H1 (cell line): Measurements from ENCODE around the gene AVPR2. TPM values are rescaled to one million over a fixed set of nuclear protein-coding genes. Genes with fewer than 3 reads are reported as not detected.

Experiments
- CTCF ChIA-PET: fragments of 300-600 bp; sonication (Branson Sonifier 250); formaldehyde crosslinking; loops from one replicate; lab custom pipeline; 2021; ENCODE audit not compliant: partially characterized antibody; lab: Charles Lee
- POLR2A ChIA-PET: fragments of 300-600 bp; sonication (Branson Sonifier 250); formaldehyde crosslinking; loops from one replicate; lab custom pipeline; 2021; ENCODE audit warnings: inconsistent platforms; ENCODE audit not compliant: partially characterized antibody; lab: Charles Lee
- DNase-seq, 2 experiments: peaks; one replicate each; pipeline versions ENCODE4 v3.0.0 to v3.0.0-alpha.2; 2010 to 2022; ENCODE audit warnings: low spot score in 2 of 2, low read depth in 1 of 2, mixed read lengths in 1 of 2
- FAIRE-seq: peaks from 2 replicates; lab custom pipeline; 2011; peaks lifted over from hg19 to GRCh38; lab: Jason Lieb, UNC
- H2AFZ ChIP-seq: 2 replicates; pipeline ENCODE4 v1.8.1; 2012; ENCODE audit warnings: low read length, inconsistent platforms
- H2AK5ac ChIP-seq: 2 replicates; pipeline ENCODE4 v1.6.1; 2013; ENCODE audit warnings: low read depth, low read length
- H2BK120ac ChIP-seq: replicated peaks from 2 replicates; pipeline ENCODE3; 2013; ENCODE audit warnings: low read depth, low read length, inconsistent platforms
- H2BK12ac ChIP-seq: 2 replicates; pipeline ENCODE4 v1.6.1; 2013; ENCODE audit warnings: low read depth, low read length
- H2BK15ac ChIP-seq: 2 replicates; pipeline ENCODE4 v1.6.1; 2013; ENCODE audit warnings: low read length
- H2BK20ac ChIP-seq: 2 replicates; pipeline ENCODE4 v1.6.1; 2013; ENCODE audit warnings: low read length
- H2BK5ac ChIP-seq: 2 replicates; pipeline ENCODE4 v1.6.1; 2013; ENCODE audit warnings: low read depth, low read length
- H3K14ac ChIP-seq: 2 replicates; pipeline ENCODE4 v1.6.1; 2013; ENCODE audit warnings: inconsistent platforms; ENCODE audit not compliant: insufficient read length
- H3K18ac ChIP-seq: 2 replicates; pipeline ENCODE4 v1.6.1; 2013; ENCODE audit warnings: low read length; ENCODE audit errors: extremely low read depth
- H3K23ac ChIP-seq: 2 replicates; pipeline ENCODE4 v1.6.1; 2013; ENCODE audit warnings: inconsistent platforms; ENCODE audit not compliant: insufficient read length
- H3K23me2 ChIP-seq: 2 replicates; pipeline ENCODE4 v1.6.1; 2013; ENCODE audit warnings: low read depth, low read length
- H3K27ac ChIP-seq: 2 replicates; pipeline ENCODE4 v1.6.1; 2011; ENCODE audit warnings: low read depth, low read length, inconsistent platforms
- H3K27me3 ChIP-seq, 4 experiments: replicated peaks in 1 of 4; 1 replicate in 1 of 4; 2 replicates in 3 of 4; pipeline versions ENCODE4 v1.6.1 to v1.8.1; 2011 to 2013; ENCODE audit warnings: low read length in 3 of 4, mild to moderate bottlenecking in 3 of 4, inconsistent platforms in 2 of 4, mixed read lengths in 2 of 4, moderate library complexity in 1 of 4; ENCODE audit not compliant: control insufficient read depth in 3 of 4, insufficient read depth in 3 of 4; ENCODE audit errors: extremely low read depth in 1 of 4
- H3K36me3 ChIP-seq, 4 experiments: 2 replicates each; pipeline versions ENCODE4 v1.6.1 to v1.8.1; 2011 to 2013; ENCODE audit warnings: mild to moderate bottlenecking in 4 of 4, low read length in 3 of 4, moderate library complexity in 2 of 4, control low read depth in 1 of 4, inconsistent platforms in 1 of 4; ENCODE audit not compliant: insufficient read depth in 4 of 4, control insufficient read depth in 2 of 4
- H3K4ac ChIP-seq: replicated peaks from 2 replicates; pipeline ENCODE3; 2013; ENCODE audit warnings: low read length, low read depth, mixed read lengths, inconsistent platforms; ENCODE audit not compliant: insufficient read length
- H3K4me1 ChIP-seq, 4 experiments: replicated peaks in 1 of 4; 1 replicate in 1 of 4; 2 replicates in 3 of 4; pipeline versions ENCODE4 v1.6.1 to v1.8.1; 2011 to 2013; ENCODE audit warnings: low read length in 3 of 4, inconsistent platforms in 2 of 4, mixed read lengths in 1 of 4; ENCODE audit not compliant: insufficient read depth in 4 of 4, control insufficient read depth in 3 of 4
- H3K4me2 ChIP-seq, 2 experiments: 2 replicates each; pipeline versions ENCODE4 v1.6.1 to v1.8.1; 2011 to 2013; ENCODE audit warnings: low read depth in 2 of 2, low read length in 2 of 2, control low read depth in 1 of 2, inconsistent platforms in 1 of 2, mild to moderate bottlenecking in 1 of 2; ENCODE audit not compliant: insufficient read depth in 1 of 2
- H3K4me3 ChIP-seq, 4 experiments: fragments of 200-600, 300-600 bp in 1 of 4; sonication (generic), shearing (Covaris generic), sonication (Bioruptor Twin) in 1 of 4; 2 replicates each; pipeline versions ENCODE4 v1.5.1 to v1.8.1; 2011 to 2016; ENCODE audit warnings: low read length in 4 of 4, low read depth in 3 of 4, control low read depth in 2 of 4, inconsistent platforms in 2 of 4, mild to moderate bottlenecking in 2 of 4, mixed read lengths in 1 of 4, moderate library complexity in 1 of 4; ENCODE audit not compliant: insufficient read depth in 2 of 4; ENCODE audit errors: extremely low read depth in 1 of 4
- H3K56ac ChIP-seq: replicated peaks from 2 replicates; pipeline ENCODE3; 2013; ENCODE audit warnings: low read depth, mild to moderate bottlenecking, mixed read lengths, low read length, inconsistent platforms; ENCODE audit not compliant: insufficient read length
- H3K79me1 ChIP-seq: 2 replicates; pipeline ENCODE4 v1.6.1; 2013; ENCODE audit warnings: low read depth, low read length, control low read depth
- H3K79me2 ChIP-seq, 2 experiments: 2 replicates each; pipeline versions ENCODE4 v1.6.1 to v1.8.1; 2012 to 2013; ENCODE audit warnings: low read length in 2 of 2, mild to moderate bottlenecking in 2 of 2, inconsistent platforms in 1 of 2; ENCODE audit not compliant: insufficient read depth in 2 of 2, control insufficient read depth in 1 of 2
- H3K9ac ChIP-seq, 4 experiments: replicated peaks in 1 of 4; 1 replicate in 1 of 4; 2 replicates in 3 of 4; pipeline versions ENCODE4 v1.6.1 to v1.8.1; 2011 to 2013; ENCODE audit warnings: low read depth in 3 of 4, low read length in 3 of 4, control low read depth in 2 of 4, mild to moderate bottlenecking in 2 of 4, moderate library complexity in 2 of 4, inconsistent platforms in 1 of 4; ENCODE audit errors: extremely low read depth in 1 of 4
- H3K9me3 ChIP-seq, 2 experiments: 2 replicates each; pipeline versions ENCODE4 v1.6.1 to v1.8.1; 2012 to 2013; ENCODE audit warnings: mild to moderate bottlenecking in 2 of 2, moderate library complexity in 2 of 2, control low read depth in 1 of 2, inconsistent platforms in 1 of 2, low read depth in 1 of 2, low read length in 1 of 2, mixed read lengths in 1 of 2; ENCODE audit not compliant: insufficient read depth in 2 of 2
- H4K20me1 ChIP-seq, 2 experiments: replicated peaks in 1 of 2; 2 replicates each; pipeline versions ENCODE3 to v1.8.1; 2011 to 2013; ENCODE audit warnings: inconsistent platforms in 2 of 2, low read length in 2 of 2, mild to moderate bottlenecking in 1 of 2; ENCODE audit not compliant: insufficient read depth in 2 of 2, control insufficient read depth in 1 of 2
- H4K5ac ChIP-seq: 2 replicates; pipeline ENCODE4 v1.6.1; 2013; ENCODE audit warnings: low read length, low read depth, mixed read lengths, inconsistent platforms; ENCODE audit not compliant: insufficient read length
- H4K8ac ChIP-seq: 2 replicates; pipeline ENCODE4 v1.8.0; 2013; ENCODE audit warnings: mild to moderate bottlenecking, moderate library complexity, low read length, inconsistent platforms; ENCODE audit not compliant: insufficient read depth; ENCODE audit errors: extremely low read depth
- H4K91ac ChIP-seq: replicated peaks from 2 replicates; pipeline ENCODE3; 2013; ENCODE audit warnings: low read length, mixed read lengths, inconsistent platforms; ENCODE audit not compliant: insufficient read length
- BCL11A ChIP-seq, 2 experiments: IDR thresholded peaks; one replicate each; pipeline ENCODE4 v1.6.1; 2011; ENCODE audit warnings: low read depth in 2 of 2, low read length in 2 of 2, mild to moderate bottlenecking in 2 of 2
- CBX8 ChIP-seq: fragments of 300-800, 300-1000 bp; sonication (generic); IDR thresholded peaks from 2 replicates; pipeline ENCODE4 v1.7.1; 2016; ENCODE audit warnings: low read depth, low read length, borderline replicate concordance
- FOSL1 ChIP-seq: IDR thresholded peaks from 2 replicates; pipeline ENCODE4 v1.6.1; 2011; ENCODE audit warnings: mild to moderate bottlenecking, low read depth, low read length, moderate library complexity; ENCODE audit not compliant: insufficient read depth
- GTF2F1 ChIP-seq: IDR thresholded peaks from 2 replicates; pipeline ENCODE4 v1.6.1; 2012; ENCODE audit warnings: low read depth, low read length, improper control_type of control experiment, borderline replicate concordance
- HDAC2 ChIP-seq, 2 experiments: fragments of 300-600 bp in 1 of 2; sonication (generic) in 1 of 2; IDR thresholded peaks; 2 replicates each; pipeline ENCODE4 v1.6.1; 2011 to 2012; ENCODE audit warnings: low read depth in 2 of 2, low read length in 2 of 2, mild to moderate bottlenecking in 2 of 2, moderate library complexity in 2 of 2, borderline replicate concordance in 1 of 2, inconsistent platforms in 1 of 2
- MAFK ChIP-seq: IDR thresholded peaks from 2 replicates; pipeline ENCODE4 v1.6.1; 2012; ENCODE audit warnings: low read depth, mild to moderate bottlenecking, improper control_type of control experiment, low read length
- SIN3A ChIP-seq, 2 experiments: IDR thresholded peaks in 1 of 2; conservative IDR thresholded peaks in 1 of 2; 2 replicates each; pipeline ENCODE4 v1.6.1; 2011 to 2012; ENCODE audit warnings: low read length in 2 of 2, improper control_type of control experiment in 1 of 2, low read depth in 1 of 2, mild to moderate bottlenecking in 1 of 2
- YY1 ChIP-seq: IDR thresholded peaks from 2 replicates; pipeline ENCODE4 v1.6.1; 2011; ENCODE audit warnings: low read depth, mild to moderate bottlenecking, low read length
- WGBS, 2 experiments: shearing (Covaris generic) in 1 of 2; methylation state at CpG; one replicate each; pipeline versions ENCODE4 v1.1.6 to v1.1.7; 2013 to 2015; ENCODE audit warnings: low lambda C conversion rate in 2 of 2, mixed read lengths in 2 of 2, inconsistent platforms in 1 of 2, low coverage in 1 of 2, missing lambda C conversion rate in 1 of 2; ENCODE audit not compliant: insufficient replicate concordance in 2 of 2, insufficient coverage in 1 of 2, insufficient read length in 1 of 2; ENCODE audit errors: extremely low coverage in 1 of 2, missing lambda C conversion rate in 1 of 2; 5-methylcytosine and 5-hydroxymethylcytosine counted together
- polyA plus RNA-seq, 7 experiments: library from polyadenylated mRNA; depleted of rRNA in 3 of 7; stranded (reverse) in 5 of 7; unstranded in 2 of 7; fragments of >200 nt in 5 of 7; fragments of 200-250 nt in 2 of 7; gene quantifications; 1 replicate in 5 of 7; 2 replicates in 1 of 7; 4 replicates in 1 of 7; pipeline versions ENCODE4 v1.2.1 to v1.2.3, GENCODE V29; 2011 to 2013; ENCODE audit warnings: missing spikeins in 2 of 7, mixed read lengths in 2 of 7
- total RNA-seq: library from RNA; stranded (reverse); fragmentation: NEBNext Ultra II Directional; extraction: Animal tissue kit (Norgen Biotek cat#: 25700); gene quantifications from 2 replicates; pipeline ENCODE4 v1.2.1, GENCODE V29; 2021

AVPR2 gene
- total and polyA plus RNA-seq, 2 of the 8 experiments (the other 6 are each of a cell fraction or from before 2014, with no cell fraction given), result 0.09 TPM; not detected in 1

DNA sequence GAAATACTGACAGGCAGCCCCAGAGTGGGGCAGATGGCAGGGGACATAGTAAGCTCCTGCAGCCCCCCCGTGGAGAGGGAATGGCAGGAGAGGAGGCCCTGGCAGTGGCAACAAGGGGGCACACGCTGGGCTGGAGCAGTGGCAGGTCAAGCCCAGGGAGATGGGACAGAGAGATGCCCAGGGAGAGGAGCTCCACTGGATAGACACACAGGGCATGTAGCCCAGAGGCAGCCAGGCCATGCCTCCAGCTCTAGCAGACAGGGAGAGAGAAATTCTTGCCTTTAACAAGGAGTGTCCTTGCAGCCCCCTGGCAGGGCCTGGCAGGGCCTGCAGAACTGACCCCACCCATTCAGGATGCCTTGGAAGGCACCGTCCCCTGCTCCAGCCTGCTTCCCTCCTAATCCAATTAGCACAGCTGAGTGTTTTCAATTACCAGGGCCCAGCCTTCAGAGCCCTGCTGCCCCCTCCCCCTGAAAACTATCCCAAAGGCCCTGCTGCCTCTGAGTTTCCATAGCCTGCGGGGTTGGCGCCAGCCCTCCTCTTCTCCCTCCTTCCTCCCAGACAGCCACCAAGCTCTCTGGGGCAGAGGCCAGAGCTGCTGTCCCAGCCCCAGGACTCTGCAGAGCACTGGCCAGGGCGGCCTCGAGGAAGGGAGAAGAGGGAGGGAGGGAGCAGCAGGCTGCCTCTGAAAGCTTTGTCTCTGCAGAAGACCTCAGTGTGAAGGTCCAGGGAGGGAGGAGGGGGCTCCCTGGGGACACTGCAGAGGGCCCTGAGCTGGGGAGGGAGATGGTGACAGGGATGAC, 31.0 kb upstream of the AVPR2 start:
- H2AFZ ChIP-seq, result no peak overlapping the region
- no peak overlapping the region for H3K9ac ChIP-seq
- no peak overlapping the region for H3K4me3 ChIP-seq
- H3K18ac ChIP-seq, result no peak overlapping the region; the same call in 1 of the 2 replicates
- H3K4me2 ChIP-seq, result no peak overlapping the region
- H3K79me1 ChIP-seq, result no peaks in the 10 kb centered on the region
- TF ChIP-seq SIN3A (conservative IDR thresholded peaks at IDR 0.05 in 1 of 2, IDR thresholded peaks at IDR 0.05 in 1 of 2; ENCODE audit: low read depth in 1 of 2, low read length in 2 of 2), result no peak
- TF ChIP-seq BCL11A (IDR thresholded peaks at IDR 0.05; ENCODE audit: low read depth in 2 of 2, low read length in 2 of 2), result no peak
- no peak for TF ChIP-seq YY1
- TF ChIP-seq CBX8, result no peak
- no peak for TF ChIP-seq MAFK
- no peak for TF ChIP-seq FOSL1
- no peak for TF ChIP-seq HDAC2 (IDR thresholded peaks at IDR 0.05; ENCODE audit: borderline replicate concordance in 1 of 2, low read depth in 2 of 2, low read length in 2 of 2)
- TF ChIP-seq GTF2F1, result no peak
- no peaks in the 10 kb centered on the region for H3K79me2 ChIP-seq
- H3K9me3 ChIP-seq, result no peaks in the 10 kb centered on the region
- H2BK15ac ChIP-seq, result no peak overlapping the region
- H4K20me1 ChIP-seq, result peaks cover 2 to 12% of the 10 kb centered on the region in 2 experiments
- DNase-seq, result no peak
- no peaks in the 10 kb centered on the region; a peak in 1 of 7 replicates for H3K27me3 ChIP-seq
- no peak overlapping the region for H2BK12ac ChIP-seq
- H2BK120ac ChIP-seq, result no peak overlapping the region
- no peak overlapping the region for H2BK20ac ChIP-seq
- no peak overlapping the region for H4K91ac ChIP-seq
- H3K4me1 ChIP-seq, result peaks cover 3 to 25% (median 13%) of the 10 kb centered on the region in 4 experiments
- no peaks in the 10 kb centered on the region for H3K23me2 ChIP-seq
- no peak overlapping the region for H3K27ac ChIP-seq
- FAIRE-seq, result no peak
- no peak overlapping the region for H3K4ac ChIP-seq
- CTCF ChIA-PET, result interaction anchor here (1.3 kb wide), 1 partner anchor 75 kb away, joined by 8 read pairs; no protein-coding TSS in a partner anchor
- H4K5ac ChIP-seq, result no peak overlapping the region
- no peak overlapping the region for H4K8ac ChIP-seq
- no peak overlapping the region for H2BK5ac ChIP-seq
- no peak overlapping the region for H2AK5ac ChIP-seq
- WGBS, 2 experiments, result 70% methylated on average over 4 of the region's 7 CpGs; no CpG with 5 or more reads in 1 of the 2 experiments
- no peak overlapping the region for H3K56ac ChIP-seq
- no peak overlapping the region for H3K23ac ChIP-seq
- no peak overlapping the region for H3K14ac ChIP-seq
- peaks cover 0 to 11% (median 0%) of the 10 kb centered on the region in 4 experiments; a peak in 1 of 8 replicates for H3K36me3 ChIP-seq
- POLR2A ChIA-PET, result interaction anchor here (0.6 to 0.8 kb wide), 3 partner anchors 10 to 45 kb away, joined by 3 read pairs; no protein-coding TSS in a partner anchor
